H1 (cell line): ENCODE data around the gene NAA50. TPM values are rescaled to one million over a fixed set of nuclear protein-coding genes. Genes with fewer than 3 reads are reported as not detected.

ENCODE experiments used
- ASH2L ChIP-seq: fragments of 200-600, 300-600 bp; sonication (generic); IDR thresholded peaks from one replicate; pipeline ENCODE4 v1.7.1; 2017; ENCODE audit warnings: low read length
- CREB1 ChIP-seq: IDR thresholded peaks from 2 replicates; pipeline ENCODE4 v1.6.1; 2012; ENCODE audit warnings: inconsistent platforms
- CTCF ChIP-seq, 3 experiments: IDR thresholded peaks; 1 replicate in 2 of 3; 2 replicates in 1 of 3; pipeline versions ENCODE4 v1.5.1 to v1.6.1; 2011; ENCODE audit warnings: low read length in 3 of 3, mild to moderate bottlenecking in 3 of 3, inconsistent platforms in 2 of 3, low read depth in 1 of 3, moderate library complexity in 1 of 3; ENCODE audit not compliant: insufficient read depth in 1 of 3; ENCODE audit errors: control extremely low read depth in 1 of 3
- JUND ChIP-seq: IDR thresholded peaks from 2 replicates; pipeline ENCODE4 v1.6.1; 2011; ENCODE audit warnings: mild to moderate bottlenecking, improper control_type of control experiment, low read length
- KDM4A ChIP-seq: IDR thresholded peaks from one replicate; pipeline ENCODE4 v1.7.1; 2012; ENCODE audit warnings: low read depth, mild to moderate bottlenecking, moderate library complexity, low read length, inconsistent platforms; ENCODE audit not compliant: severe bottlenecking
- POU5F1 ChIP-seq: IDR thresholded peaks from 2 replicates; pipeline ENCODE4 v1.6.1; 2011; ENCODE audit warnings: low read depth, mild to moderate bottlenecking, low read length, moderate library complexity
- RFX5 ChIP-seq: IDR thresholded peaks from 2 replicates; pipeline ENCODE4 v1.6.1; 2011; ENCODE audit warnings: low read depth, low read length, improper control_type of control experiment, borderline replicate concordance
- SIN3A ChIP-seq, 2 experiments: IDR thresholded peaks in 1 of 2; conservative IDR thresholded peaks in 1 of 2; 2 replicates each; pipeline ENCODE4 v1.6.1; 2011 to 2012; ENCODE audit warnings: low read length in 2 of 2, improper control_type of control experiment in 1 of 2, low read depth in 1 of 2, mild to moderate bottlenecking in 1 of 2
- SIX5 ChIP-seq: IDR thresholded peaks from 2 replicates; pipeline ENCODE4 v1.6.1; 2011; ENCODE audit warnings: mild to moderate bottlenecking, low read depth, low read length
- YY1 ChIP-seq: IDR thresholded peaks from 2 replicates; pipeline ENCODE4 v1.6.1; 2011; ENCODE audit warnings: low read depth, mild to moderate bottlenecking, low read length
- polyA plus RNA-seq, 7 experiments: library from polyadenylated mRNA; depleted of rRNA in 3 of 7; stranded (reverse) in 5 of 7; unstranded in 2 of 7; fragments of >200 nt in 5 of 7; fragments of 200-250 nt in 2 of 7; gene quantifications; 1 replicate in 5 of 7; 2 replicates in 1 of 7; 4 replicates in 1 of 7; pipeline versions ENCODE4 v1.2.1 to v1.2.3, GENCODE V29; 2011 to 2013; ENCODE audit warnings: missing spikeins in 2 of 7, mixed read lengths in 2 of 7
- total RNA-seq: library from RNA; stranded (reverse); fragmentation: NEBNext Ultra II Directional; extraction: Animal tissue kit (Norgen Biotek cat#: 25700); gene quantifications from 2 replicates; pipeline ENCODE4 v1.2.1, GENCODE V29; 2021

NAA50 gene
- total and polyA plus RNA-seq, 2 of the 8 experiments (the other 6 are each of a cell fraction or from before 2014, with no cell fraction given): 46.6 to 231 TPM

- no peak for TF ChIP-seq CTCF (IDR thresholded peaks at IDR 0.05; ENCODE audit: control extremely low read depth in 1 of 3, insufficient read depth in 1 of 3, low read depth in 1 of 3, low read length in 3 of 3)
- TF ChIP-seq JUND: no peak
- no peak for TF ChIP-seq SIX5
- no peak for TF ChIP-seq YY1
- TF ChIP-seq KDM4A: no peak
- no peak for TF ChIP-seq POU5F1
- no peak for TF ChIP-seq ASH2L
- TF ChIP-seq CREB1: no peak
- TF ChIP-seq SIN3A (conservative IDR thresholded peaks at IDR 0.05 in 1 of 2, IDR thresholded peaks at IDR 0.05 in 1 of 2; ENCODE audit: low read depth in 1 of 2, low read length in 2 of 2): no peak
- TF ChIP-seq RFX5: no peak
Measured at GRCh38 chr3:113743006-113743630, 2.9 kb downstream of the NAA50 start (continued).
